IMR-90 (cell line): ENCODE data around the gene STX16.

Experiments used
- BHLHE40 ChIP-seq: fragments of 150-350 bp; IDR thresholded peaks from 2 replicates; pipeline ENCODE4 v1.6.1; 2016; ENCODE audit warnings: mild to moderate bottlenecking, low read depth, low read length
- CEBPB ChIP-seq: IDR thresholded peaks from 2 replicates; pipeline ENCODE4 v1.6.1; 2012; ENCODE audit warnings: low read depth, low read length, improper control_type of control experiment
- MAFK ChIP-seq: IDR thresholded peaks from 2 replicates; pipeline ENCODE4 v1.6.1; 2012; ENCODE audit warnings: low read depth, low read length, improper control_type of control experiment
- MXI1 ChIP-seq: IDR thresholded peaks from 2 replicates; pipeline ENCODE4 v1.6.1; 2012; ENCODE audit warnings: low read depth, mild to moderate bottlenecking, low read length, moderate library complexity, borderline replicate concordance
- NFE2L2 ChIP-seq: fragments of 150-350 bp; IDR thresholded peaks from 2 replicates; pipeline ENCODE4 v1.6.1; 2016; ENCODE audit warnings: low read depth, mild to moderate bottlenecking, low read length
- POLR2A ChIP-seq: IDR thresholded peaks from 2 replicates; pipeline ENCODE4 v1.6.1; 2012; ENCODE audit warnings: mild to moderate bottlenecking, low read depth, low read length
- RAD21 ChIP-seq: IDR thresholded peaks from 2 replicates; pipeline ENCODE4 v1.6.1; 2012; ENCODE audit warnings: low read length, improper control_type of control experiment
- SMC3 ChIP-seq: fragments of 150-350 bp; IDR thresholded peaks from 2 replicates; pipeline ENCODE4 v1.6.1; 2016; ENCODE audit warnings: low read depth, mild to moderate bottlenecking, antibody characterized with exemption, low read length, moderate library complexity
- USF2 ChIP-seq: fragments of 150-350 bp; IDR thresholded peaks from 2 replicates; pipeline ENCODE4 v1.6.1; 2017; ENCODE audit warnings: mild to moderate bottlenecking, antibody characterized with exemption, low read length, low read depth
- TF ChIP-seq, protein P1 (sequence below): conservative IDR thresholded peaks from 2 replicates; pipeline ENCODE4 v1.5.1; 2012; ENCODE audit warnings: mild to moderate bottlenecking, low read depth, low read length, improper control_type of control experiment

- TF ChIP-seq, protein P1, sequence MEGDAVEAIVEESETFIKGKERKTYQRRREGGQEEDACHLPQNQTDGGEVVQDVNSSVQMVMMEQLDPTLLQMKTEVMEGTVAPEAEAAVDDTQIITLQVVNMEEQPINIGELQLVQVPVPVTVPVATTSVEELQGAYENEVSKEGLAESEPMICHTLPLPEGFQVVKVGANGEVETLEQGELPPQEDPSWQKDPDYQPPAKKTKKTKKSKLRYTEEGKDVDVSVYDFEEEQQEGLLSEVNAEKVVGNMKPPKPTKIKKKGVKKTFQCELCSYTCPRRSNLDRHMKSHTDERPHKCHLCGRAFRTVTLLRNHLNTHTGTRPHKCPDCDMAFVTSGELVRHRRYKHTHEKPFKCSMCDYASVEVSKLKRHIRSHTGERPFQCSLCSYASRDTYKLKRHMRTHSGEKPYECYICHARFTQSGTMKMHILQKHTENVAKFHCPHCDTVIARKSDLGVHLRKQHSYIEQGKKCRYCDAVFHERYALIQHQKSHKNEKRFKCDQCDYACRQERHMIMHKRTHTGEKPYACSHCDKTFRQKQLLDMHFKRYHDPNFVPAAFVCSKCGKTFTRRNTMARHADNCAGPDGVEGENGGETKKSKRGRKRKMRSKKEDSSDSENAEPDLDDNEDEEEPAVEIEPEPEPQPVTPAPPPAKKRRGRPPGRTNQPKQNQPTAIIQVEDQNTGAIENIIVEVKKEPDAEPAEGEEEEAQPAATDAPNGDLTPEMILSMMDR, result no peak
- TF ChIP-seq MXI1 (no peak), MAFK (no peak), POLR2A (no peak), SMC3 (no peak), CEBPB (no peak), NFE2L2 (no peak), USF2 (no peak), BHLHE40 (no peak), RAD21 (no peak)
These were observed 62.0 kb downstream of the STX16 start for GRCh38 chr20:58712806-58713731.
